Measurements from ENCODE around the gene PFDN2. TPM values are rescaled to one million over a fixed set of nuclear protein-coding genes. Genes with fewer than 3 reads are reported as not detected.

PFDN2 gene
- total and polyA plus RNA-seq, 2 experiments from 2014 or later = 45.6 to 352 TPM

- Mint-ChIP-seq H3K9me3 (no peaks in the 10 kb centered on the region; the same call in 2 of the 3 replicates), H3K4me1 (no peaks in the 10 kb centered on the region; the same call in 2 of the 3 replicates), H3K27me3 (ENCODE audit: insufficient read depth, low read depth, poor library complexity) (no peaks in the 10 kb centered on the region), H3K36me3 (ENCODE audit: low read depth) (peaks cover 10% of the 10 kb centered on the region), H3K4me3 (no peak overlapping the region), H3K27ac (no peak overlapping the region)
- Histone ChIP-seq H4K20me1 (replicated peaks; ENCODE audit: insufficient read depth) (peaks cover 28% of the 10 kb centered on the region), H3K4me1 (ENCODE audit: insufficient read depth) (no peaks in the 10 kb centered on the region), H3K27ac (ENCODE audit: low read depth) (no peak overlapping the region), H3K36me3 (ENCODE audit: insufficient read depth) (no peaks in the 10 kb centered on the region; the same call in 1 of the 2 replicates), H3K4me3 (no peak overlapping the region), H3K79me2 (replicated peaks; ENCODE audit: insufficient read depth) (peaks cover 66% of the 10 kb centered on the region), H3K9me2 (ENCODE audit: insufficient read depth) (no peaks in the 10 kb centered on the region), H3K4me2 (no peak overlapping the region), H2AFZ (no peak overlapping the region), H3F3A (replicated peaks; ENCODE audit: low read depth) (0 out of 2 replicates have a peak, but pooled peaks cover 3% of the 10 kb centered on the region), H3K27me3 (ENCODE audit: insufficient read depth) (no peaks in the 10 kb centered on the region)
- DNase-seq (ENCODE audit: low spot score) (no peak), ATAC-seq (no peak)
- TF ChIP-seq EZH2 (IDR thresholded peaks at IDR 0.05; ENCODE audit: low read depth, unreplicated experiment) = no peak
- TF ChIP-seq NANOG (IDR thresholded peaks at IDR 0.05; ENCODE audit: borderline replicate concordance) = no peak
- TF ChIP-seq, protein P1, sequence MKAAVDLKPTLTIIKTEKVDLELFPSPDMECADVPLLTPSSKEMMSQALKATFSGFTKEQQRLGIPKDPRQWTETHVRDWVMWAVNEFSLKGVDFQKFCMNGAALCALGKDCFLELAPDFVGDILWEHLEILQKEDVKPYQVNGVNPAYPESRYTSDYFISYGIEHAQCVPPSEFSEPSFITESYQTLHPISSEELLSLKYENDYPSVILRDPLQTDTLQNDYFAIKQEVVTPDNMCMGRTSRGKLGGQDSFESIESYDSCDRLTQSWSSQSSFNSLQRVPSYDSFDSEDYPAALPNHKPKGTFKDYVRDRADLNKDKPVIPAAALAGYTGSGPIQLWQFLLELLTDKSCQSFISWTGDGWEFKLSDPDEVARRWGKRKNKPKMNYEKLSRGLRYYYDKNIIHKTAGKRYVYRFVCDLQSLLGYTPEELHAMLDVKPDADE (IDR thresholded peaks at IDR 0.05) = no peak
- no peak for TF ChIP-seq JUNB (IDR thresholded peaks at IDR 0.05; ENCODE audit: unreplicated experiment)
- no peak for TF ChIP-seq CTCF (conservative IDR thresholded peaks at IDR 0.05; ENCODE audit: low read depth in 2 of 2)
- no peak for TF ChIP-seq STAT1 (IDR thresholded peaks at IDR 0.05; ENCODE audit: unreplicated experiment)
- no peak for TF ChIP-seq POLR2AphosphoS5 (IDR thresholded peaks at IDR 0.05; ENCODE audit: low read depth)
- no peak for TF ChIP-seq CREB1 (CRISPR knock-in tag; IDR thresholded peaks at IDR 0.05; ENCODE audit: low read depth)
These were observed 11.4 kb downstream of the PFDN2 start for GRCh38 chr1:161106431-161106830.

DNA sequence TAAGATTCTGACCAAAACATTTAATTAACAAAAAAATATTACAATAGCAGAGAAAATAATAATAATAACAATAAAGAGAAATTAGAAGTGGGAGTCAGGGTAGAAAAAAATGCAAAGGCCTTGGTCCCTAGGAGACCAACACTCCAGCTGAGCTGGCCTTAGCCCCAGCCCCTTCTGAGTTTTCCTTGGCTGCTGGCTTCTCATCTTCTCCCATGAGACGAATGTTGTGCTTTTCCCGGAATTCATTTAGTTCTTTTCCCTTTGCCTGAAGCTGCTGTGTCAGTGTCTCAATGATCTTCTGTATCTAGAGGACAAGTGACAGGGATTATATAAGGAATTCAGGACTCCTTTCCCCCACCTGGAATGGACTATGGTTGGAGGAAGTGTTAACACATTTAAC, 17.3 kb downstream of the PFDN2 start:
- no peak overlapping the region for H3K27ac ChIP-seq (ENCODE audit: low read depth)
- H3K27me3 Mint-ChIP-seq (ENCODE audit: insufficient read depth, low read depth, poor library complexity) = peaks cover 15% of the 10 kb centered on the region
- H2AFZ ChIP-seq = no peak overlapping the region
- no peak overlapping the region for H3K4me3 Mint-ChIP-seq
- peaks cover 13% of the 10 kb centered on the region for H3K79me2 ChIP-seq (replicated peaks; ENCODE audit: insufficient read depth)
- ATAC-seq (no peak), DNase-seq (ENCODE audit: low spot score) (no peak)
- H3K9me3 Mint-ChIP-seq = peaks cover 3% of the 10 kb centered on the region; the same call in 2 of the 3 replicates
- H3K4me1 Mint-ChIP-seq = peaks cover 7% of the 10 kb centered on the region; the same call in 2 of the 3 replicates
- H3K9me2 ChIP-seq (ENCODE audit: insufficient read depth) = no peaks in the 10 kb centered on the region
- H3K4me1 ChIP-seq (ENCODE audit: insufficient read depth) = no peaks in the 10 kb centered on the region; the same call in 1 of the 2 replicates
- H3F3A ChIP-seq (replicated peaks; ENCODE audit: low read depth) = peaks cover 16% of the 10 kb centered on the region
- H3K36me3 Mint-ChIP-seq (ENCODE audit: low read depth) = peaks cover 18% of the 10 kb centered on the region
- H3K36me3 ChIP-seq (ENCODE audit: insufficient read depth) = no peaks in the 10 kb centered on the region; the same call in 1 of the 2 replicates
- H4K20me1 ChIP-seq (replicated peaks; ENCODE audit: insufficient read depth) = peaks cover 4% of the 10 kb centered on the region; the same call in 1 of the 2 replicates
- H3K4me2 ChIP-seq = no peak overlapping the region
- H3K27me3 ChIP-seq (ENCODE audit: insufficient read depth) = no peaks in the 10 kb centered on the region
- H3K4me3 ChIP-seq = no peak overlapping the region
- no peak overlapping the region for H3K27ac Mint-ChIP-seq
- TF ChIP-seq STAT1 (IDR thresholded peaks at IDR 0.05; ENCODE audit: unreplicated experiment) (no peak), CREB1 (CRISPR knock-in tag; IDR thresholded peaks at IDR 0.05; ENCODE audit: low read depth) (no peak), CTCF (conservative IDR thresholded peaks at IDR 0.05; ENCODE audit: low read depth in 2 of 2) (no peak), EZH2 (IDR thresholded peaks at IDR 0.05; ENCODE audit: low read depth, unreplicated experiment) (no peak), REST (IDR thresholded peaks at IDR 0.05; ENCODE audit: unreplicated experiment) (no peak), JUNB (IDR thresholded peaks at IDR 0.05; ENCODE audit: unreplicated experiment) (no peak), ZNF114 (CRISPR knock-in tag; IDR thresholded peaks at IDR 0.05) (no peak), EZH2phosphoT487 (IDR thresholded peaks at IDR 0.05; ENCODE audit: unreplicated experiment) (no peak), ZNF331 (CRISPR knock-in tag; IDR thresholded peaks at IDR 0.05; ENCODE audit: low read depth) (no peak), NANOG (IDR thresholded peaks at IDR 0.05; ENCODE audit: borderline replicate concordance) (no peak)
- TF ChIP-seq, protein P1 (IDR thresholded peaks at IDR 0.05) = no peak
